GM19035 (cell line): ENCODE measurements around the gene TP53I11.

Experiments used
- ATAC-seq: cut with Tn5 transposase; IDR thresholded peaks from one replicate; pipeline ENCODE4 v1.9.1; 2021; ENCODE audit not compliant: unreplicated experiment

Gene TP53I11

GRCh38 chr11:44979543-44980399 lies 29.1 kb upstream of the TP53I11 start:
- ATAC-seq, result no peak

- no peak for ATAC-seq
Measured at GRCh38 chr11:44978961-44979331, 28.3 kb upstream of the TP53I11 start.

GRCh38 chr11:44978274-44978960 lies 27.7 kb upstream of the TP53I11 start:
- no peak for ATAC-seq

- no peak for ATAC-seq
Measured at GRCh38 chr11:44977493-44977984, 26.9 kb upstream of the TP53I11 start.

- no peak for ATAC-seq
Measured at GRCh38 chr11:44976576-44976975, 25.9 kb upstream of the TP53I11 start.

- no peak for ATAC-seq
Measured at GRCh38 chr11:44974402-44975000, 23.8 kb upstream of the TP53I11 start.

GRCh38 chr11:44973632-44974401 lies 23.1 kb upstream of the TP53I11 start:
- no peak for ATAC-seq

- ATAC-seq, result no peak
Measured at GRCh38 chr11:44972746-44973435, 22.2 kb upstream of the TP53I11 start.

- no peak for ATAC-seq
Measured at GRCh38 chr11:44971185-44971584, 20.5 kb upstream of the TP53I11 start.

- no peak for ATAC-seq
Measured at GRCh38 chr11:44970293-44970692, 19.6 kb upstream of the TP53I11 start.

- no peak for ATAC-seq
Measured at GRCh38 chr11:44969651-44970252, 19.1 kb upstream of the TP53I11 start.

- no peak for ATAC-seq
Measured at GRCh38 chr11:44968510-44968909, 17.8 kb upstream of the TP53I11 start.

GRCh38 chr11:44967930-44968496 lies 17.3 kb upstream of the TP53I11 start:
- ATAC-seq, result no peak

- ATAC-seq, result no peak
Measured at GRCh38 chr11:44966694-44967093, 16.0 kb upstream of the TP53I11 start.

- no peak for ATAC-seq
Measured at GRCh38 chr11:44964526-44965209, 14.0 kb upstream of the TP53I11 start.

- no peak for ATAC-seq
Measured at GRCh38 chr11:44963948-44964347, 13.3 kb upstream of the TP53I11 start.

- no peak for ATAC-seq
Measured at GRCh38 chr11:44963136-44963535, 12.5 kb upstream of the TP53I11 start.

- no peak for ATAC-seq
Measured at GRCh38 chr11:44962464-44962863, 11.8 kb upstream of the TP53I11 start.

- no peak for ATAC-seq
Measured at GRCh38 chr11:44960200-44960845, 9.6 kb upstream of the TP53I11 start.
